ENCODE data around the gene ADO. TPM values are rescaled to one million over a fixed set of nuclear protein-coding genes. Genes with fewer than 3 reads are reported as not detected.

ADO gene
- total and polyA plus RNA-seq, 4 donors: 7.5 to 15.3 (median 11.2) TPM

GRCh38 chr10:62788861-62789467 lies 15.6 kb upstream of the ADO start:
- ATAC-seq (ENCODE audit: low FRiP score) (no peak), DNase-seq (no peak)
- Histone ChIP-seq H3K9me3 (ENCODE audit: control insufficient read depth, low read length) (no peaks in the 10 kb centered on the region), H3K27ac (ENCODE audit: low read depth in 1 of 2, low read length in 2 of 2) (peak overlapping the region in 1 of 2 donors; percentile 28), H3K4me1 (ENCODE audit: control insufficient read depth in 1 of 2, insufficient read depth in 2 of 2, low read length in 2 of 2) (no peaks in the 10 kb centered on the region), H3K36me3 (ENCODE audit: control insufficient read depth in 1 of 2, insufficient read depth in 2 of 2, low read length in 1 of 2) (no peaks in the 10 kb centered on the region), H3K4me3 (ENCODE audit: low read length in 2 of 2) (no peak overlapping the region), H3K27me3 (ENCODE audit: control insufficient read depth in 1 of 2, insufficient read depth in 2 of 2, low read length in 1 of 2) (no peaks in the 10 kb centered on the region)
- 18% methylated on average over 9 of the region's 9 CpGs for WGBS, 2 donors
- intact Hi-C loops (cut with DNase I): no loop called here

GRCh38 chr10:62790019-62790555 lies 14.4 kb upstream of the ADO start:
- Histone ChIP-seq H3K27ac (ENCODE audit: low read depth in 1 of 2, low read length in 2 of 2) (no peak overlapping the region), H3K4me1 (ENCODE audit: control insufficient read depth in 1 of 2, insufficient read depth in 2 of 2, low read length in 2 of 2) (no peaks in the 10 kb centered on the region), H3K9me3 (ENCODE audit: control insufficient read depth, low read length) (no peaks in the 10 kb centered on the region), H3K27me3 (ENCODE audit: control insufficient read depth in 1 of 2, insufficient read depth in 2 of 2, low read length in 1 of 2) (no peaks in the 10 kb centered on the region), H3K36me3 (ENCODE audit: control insufficient read depth in 1 of 2, insufficient read depth in 2 of 2, low read length in 1 of 2) (no peaks in the 10 kb centered on the region), H3K4me3 (ENCODE audit: low read length in 2 of 2) (no peak overlapping the region)
- ATAC-seq (ENCODE audit: low FRiP score) (no peak), DNase-seq (no peak)
- intact Hi-C loops (cut with DNase I): no loop called here
- WGBS, 2 donors: 91 to 94% methylated on average over 14 of the region's 14 CpGs

- Histone ChIP-seq H3K4me3 (ENCODE audit: low read length in 2 of 2) (no peak overlapping the region), H3K27ac (ENCODE audit: low read depth in 1 of 2, low read length in 2 of 2) (no peak overlapping the region), H3K36me3 (ENCODE audit: control insufficient read depth in 1 of 2, insufficient read depth in 2 of 2, low read length in 1 of 2) (no peaks in the 10 kb centered on the region), H3K27me3 (ENCODE audit: control insufficient read depth in 1 of 2, insufficient read depth in 2 of 2, low read length in 1 of 2) (no peaks in the 10 kb centered on the region), H3K4me1 (ENCODE audit: control insufficient read depth in 1 of 2, insufficient read depth in 2 of 2, low read length in 2 of 2) (no peaks in the 10 kb centered on the region), H3K9me3 (ENCODE audit: control insufficient read depth, low read length) (no peaks in the 10 kb centered on the region)
- ATAC-seq (ENCODE audit: low FRiP score) (no peak), DNase-seq (no peak)
- intact Hi-C loops (cut with DNase I): no loop called here
- WGBS, 2 donors: 95% methylated on average over 2 of the region's 2 CpGs
Measured at GRCh38 chr10:62790571-62790970, 13.9 kb upstream of the ADO start.

GRCh38 chr10:62792261-62792660 lies 12.3 kb upstream of the ADO start:
- DNase-seq (no peak), ATAC-seq (ENCODE audit: low FRiP score) (no peak)
- Histone ChIP-seq H3K27ac (ENCODE audit: low read depth in 1 of 2, low read length in 2 of 2) (no peak overlapping the region), H3K36me3 (ENCODE audit: control insufficient read depth in 1 of 2, insufficient read depth in 2 of 2, low read length in 1 of 2) (no peaks in the 10 kb centered on the region), H3K27me3 (ENCODE audit: control insufficient read depth in 1 of 2, insufficient read depth in 2 of 2, low read length in 1 of 2) (no peaks in the 10 kb centered on the region), H3K9me3 (ENCODE audit: control insufficient read depth, low read length) (no peaks in the 10 kb centered on the region), H3K4me1 (ENCODE audit: control insufficient read depth in 1 of 2, insufficient read depth in 2 of 2, low read length in 2 of 2) (no peaks in the 10 kb centered on the region), H3K4me3 (ENCODE audit: low read length in 2 of 2) (no peak overlapping the region)
- intact Hi-C loops (cut with DNase I): no loop called here
- 77 to 82% methylated on average over 5 of the region's 5 CpGs for WGBS, 2 donors

GRCh38 chr10:62794306-62794705 lies 10.2 kb upstream of the ADO start:
- no peak overlapping the region for H3K4me3 ChIP-seq (ENCODE audit: low read length in 2 of 2)
- no peaks in the 10 kb centered on the region for H3K4me1 ChIP-seq (ENCODE audit: control insufficient read depth in 1 of 2, insufficient read depth in 2 of 2, low read length in 2 of 2)
- H3K27ac ChIP-seq (ENCODE audit: low read depth in 1 of 2, low read length in 2 of 2): no peak overlapping the region
- intact Hi-C loops (cut with DNase I): no loop called here
- ATAC-seq (ENCODE audit: low FRiP score): no peak
- H3K9me3 ChIP-seq (ENCODE audit: control insufficient read depth, low read length): no peaks in the 10 kb centered on the region
- DNase-seq: no peak
- no peaks in the 10 kb centered on the region for H3K36me3 ChIP-seq (ENCODE audit: control insufficient read depth in 1 of 2, insufficient read depth in 2 of 2, low read length in 1 of 2)
- H3K27me3 ChIP-seq (ENCODE audit: control insufficient read depth in 1 of 2, insufficient read depth in 2 of 2, low read length in 1 of 2): no peaks in the 10 kb centered on the region
- WGBS, 2 donors: 50 to 72% methylated on average over 1 of the region's 1 CpG

GRCh38 chr10:62795100-62795499 lies 9.4 kb upstream of the ADO start:
- no peaks in the 10 kb centered on the region for H3K36me3 ChIP-seq (ENCODE audit: control insufficient read depth in 1 of 2, insufficient read depth in 2 of 2, low read length in 1 of 2)
- no peaks in the 10 kb centered on the region for H3K27me3 ChIP-seq (ENCODE audit: control insufficient read depth in 1 of 2, insufficient read depth in 2 of 2, low read length in 1 of 2)
- DNase-seq: no peak
- no peak overlapping the region for H3K27ac ChIP-seq (ENCODE audit: low read depth in 1 of 2, low read length in 2 of 2)
- no peaks in the 10 kb centered on the region for H3K4me1 ChIP-seq (ENCODE audit: control insufficient read depth in 1 of 2, insufficient read depth in 2 of 2, low read length in 2 of 2)
- no peak overlapping the region for H3K4me3 ChIP-seq (ENCODE audit: low read length in 2 of 2)
- ATAC-seq (ENCODE audit: low FRiP score): no peak
- H3K9me3 ChIP-seq (ENCODE audit: control insufficient read depth, low read length): no peaks in the 10 kb centered on the region
- intact Hi-C loops (cut with DNase I): no loop called here

GRCh38 chr10:62795762-62796161 lies 8.8 kb upstream of the ADO start:
- WGBS, 2 donors: 79 to 80% methylated on average over 4 of the region's 4 CpGs
- no peak for ATAC-seq (ENCODE audit: low FRiP score)
- intact Hi-C loops (cut with DNase I): no loop called here

GRCh38 chr10:62796896-62797295 lies 7.6 kb upstream of the ADO start:
- intact Hi-C loops (cut with DNase I): no loop called here
- no peaks in the 10 kb centered on the region for H3K36me3 ChIP-seq (ENCODE audit: control insufficient read depth in 1 of 2, insufficient read depth in 2 of 2, low read length in 1 of 2)
- no peak for DNase-seq
- H3K4me1 ChIP-seq (ENCODE audit: control insufficient read depth in 1 of 2, insufficient read depth in 2 of 2, low read length in 2 of 2): no peaks in the 10 kb centered on the region
- H3K9me3 ChIP-seq (ENCODE audit: control insufficient read depth, low read length): no peaks in the 10 kb centered on the region
- no peak for ATAC-seq (ENCODE audit: low FRiP score)
- H3K27ac ChIP-seq (ENCODE audit: low read depth in 1 of 2, low read length in 2 of 2): no peak overlapping the region
- H3K4me3 ChIP-seq (ENCODE audit: low read length in 2 of 2): no peak overlapping the region
- no peaks in the 10 kb centered on the region for H3K27me3 ChIP-seq (ENCODE audit: control insufficient read depth in 1 of 2, insufficient read depth in 2 of 2, low read length in 1 of 2)
- WGBS, 2 donors: 83 to 85% methylated on average over 3 of the region's 3 CpGs

More at GRCh38 chr10:62795762-62796161, 8.8 kb upstream of the ADO start:
- Histone ChIP-seq H3K36me3 (ENCODE audit: control insufficient read depth in 1 of 2, insufficient read depth in 2 of 2, low read length in 1 of 2) (no peaks in the 10 kb centered on the region), H3K27me3 (ENCODE audit: control insufficient read depth in 1 of 2, insufficient read depth in 2 of 2, low read length in 1 of 2) (no peaks in the 10 kb centered on the region), H3K9me3 (ENCODE audit: control insufficient read depth, low read length) (no peaks in the 10 kb centered on the region), H3K4me3 (ENCODE audit: low read length in 2 of 2) (no peak overlapping the region), H3K27ac (ENCODE audit: low read depth in 1 of 2, low read length in 2 of 2) (no peak overlapping the region), H3K4me1 (ENCODE audit: control insufficient read depth in 1 of 2, insufficient read depth in 2 of 2, low read length in 2 of 2) (no peaks in the 10 kb centered on the region)
- no peak for DNase-seq

GRCh38 chr10:62801871-62802270 lies 2.6 kb upstream of the ADO start:
- no peak for DNase-seq
- no peaks in the 10 kb centered on the region for H3K36me3 ChIP-seq (ENCODE audit: control insufficient read depth in 1 of 2, insufficient read depth in 2 of 2, low read length in 1 of 2)
- intact Hi-C loops (cut with DNase I): no loop called here
- peaks cover 0 to 4% of the 10 kb centered on the region in 2 donors for H3K4me1 ChIP-seq (ENCODE audit: control insufficient read depth in 1 of 2, insufficient read depth in 2 of 2, low read length in 2 of 2)
- no peak overlapping the region for H3K4me3 ChIP-seq (ENCODE audit: low read length in 2 of 2)
- 93 to 97% methylated on average over 3 of the region's 3 CpGs for WGBS, 2 donors
- no peaks in the 10 kb centered on the region for H3K9me3 ChIP-seq (ENCODE audit: control insufficient read depth, low read length)
- H3K27me3 ChIP-seq (ENCODE audit: control insufficient read depth in 1 of 2, insufficient read depth in 2 of 2, low read length in 1 of 2): no peaks in the 10 kb centered on the region
- H3K27ac ChIP-seq (ENCODE audit: low read depth in 1 of 2, low read length in 2 of 2): no peak overlapping the region
- no peak for ATAC-seq (ENCODE audit: low FRiP score)

Data from aorta (tissue), 5 donors.